ENCODE data around the gene ACSBG1. TPM values are rescaled to one million over a fixed set of nuclear protein-coding genes. Genes with fewer than 3 reads are reported as not detected.

ACSBG1 gene
- total RNA-seq, 4 donors from 2014 or later: not detected

- no peak for TF ChIP-seq CTCF (IDR thresholded peaks at IDR 0.05)
- DNase-seq (ENCODE audit: low spot score) (no peak), ATAC-seq (ENCODE audit: low FRiP score) (no peak)
Observed at GRCh38 chr15:78179286-78179840, 55.0 kb downstream of the ACSBG1 start.

- TF ChIP-seq CTCF (IDR thresholded peaks at IDR 0.05): no peak
- DNase-seq (ENCODE audit: low spot score): no peak
- ATAC-seq (ENCODE audit: low FRiP score): no peak
Observed at GRCh38 chr15:78178064-78178463, 56.3 kb downstream of the ACSBG1 start.

GRCh38 chr15:78177447-78177873 lies 56.9 kb downstream of the ACSBG1 start:
- ATAC-seq (ENCODE audit: low FRiP score) (no peak), DNase-seq (ENCODE audit: low spot score) (no peak)
- TF ChIP-seq CTCF (IDR thresholded peaks at IDR 0.05): no peak

- no peak for TF ChIP-seq CTCF (IDR thresholded peaks at IDR 0.05)
- no peak for DNase-seq (ENCODE audit: low spot score)
- ATAC-seq (ENCODE audit: low FRiP score): no peak
Observed at GRCh38 chr15:78175330-78175729, 59.0 kb downstream of the ACSBG1 start.

- TF ChIP-seq CTCF (IDR thresholded peaks at IDR 0.05): no peak
- DNase-seq (ENCODE audit: low spot score): no peak
- no peak for ATAC-seq (ENCODE audit: low FRiP score)
Observed at GRCh38 chr15:78174401-78174800, 60.0 kb downstream of the ACSBG1 start.

- TF ChIP-seq CTCF (IDR thresholded peaks at IDR 0.05): no peak
- DNase-seq (ENCODE audit: low spot score) (no peak), ATAC-seq (ENCODE audit: low FRiP score) (no peak)
Observed at GRCh38 chr15:78171864-78172472, 62.4 kb downstream of the ACSBG1 start.
